Neural cell (in vitro differentiated cells): ENCODE measurements around the gene CMBL.

Source experiments
- CTCF ChIP-seq: fragments of 450-650 bp; IDR thresholded peaks from 2 replicates; pipeline ENCODE4 v1.5.1; 2014; ENCODE audit warnings: antibody characterized with exemption, mild to moderate bottlenecking, moderate library complexity; ENCODE audit not compliant: poor library complexity, severe bottlenecking
- EP300 ChIP-seq: fragments of 450-650 bp; conservative IDR thresholded peaks from 2 replicates; pipeline ENCODE4 v1.6.1; 2014; ENCODE audit warnings: antibody characterized with exemption, mild to moderate bottlenecking, moderate library complexity; ENCODE audit not compliant: poor library complexity, severe bottlenecking
- EZH2 ChIP-seq: fragments of 200-600, 300-800 bp; shearing (Covaris generic), sonication (generic); IDR thresholded peaks from 2 replicates; pipeline ENCODE4 v1.6.1; 2014; ENCODE audit warnings: antibody characterized with exemption, low read length, borderline replicate concordance, mild to moderate bottlenecking; ENCODE audit not compliant: insufficient read depth, poor library complexity, severe bottlenecking
- RAD21 ChIP-seq: fragments of 450-650 bp; conservative IDR thresholded peaks from 2 replicates; pipeline ENCODE4 v1.6.1; 2014; ENCODE audit warnings: antibody characterized with exemption, mild to moderate bottlenecking, moderate library complexity
- SMC3 ChIP-seq: fragments of 450-650 bp; conservative IDR thresholded peaks from 2 replicates; pipeline ENCODE4 v1.6.1; 2014; ENCODE audit warnings: antibody characterized with exemption, mild to moderate bottlenecking, moderate library complexity; ENCODE audit not compliant: poor library complexity
- TAF1 ChIP-seq: IDR thresholded peaks from 2 replicates; pipeline ENCODE4 v1.6.1; 2012; ENCODE audit warnings: low read depth
- TF ChIP-seq, protein P1 (sequence below): IDR thresholded peaks from 2 replicates; pipeline ENCODE4 v1.6.1; 2012; ENCODE audit warnings: borderline replicate concordance

DNA sequence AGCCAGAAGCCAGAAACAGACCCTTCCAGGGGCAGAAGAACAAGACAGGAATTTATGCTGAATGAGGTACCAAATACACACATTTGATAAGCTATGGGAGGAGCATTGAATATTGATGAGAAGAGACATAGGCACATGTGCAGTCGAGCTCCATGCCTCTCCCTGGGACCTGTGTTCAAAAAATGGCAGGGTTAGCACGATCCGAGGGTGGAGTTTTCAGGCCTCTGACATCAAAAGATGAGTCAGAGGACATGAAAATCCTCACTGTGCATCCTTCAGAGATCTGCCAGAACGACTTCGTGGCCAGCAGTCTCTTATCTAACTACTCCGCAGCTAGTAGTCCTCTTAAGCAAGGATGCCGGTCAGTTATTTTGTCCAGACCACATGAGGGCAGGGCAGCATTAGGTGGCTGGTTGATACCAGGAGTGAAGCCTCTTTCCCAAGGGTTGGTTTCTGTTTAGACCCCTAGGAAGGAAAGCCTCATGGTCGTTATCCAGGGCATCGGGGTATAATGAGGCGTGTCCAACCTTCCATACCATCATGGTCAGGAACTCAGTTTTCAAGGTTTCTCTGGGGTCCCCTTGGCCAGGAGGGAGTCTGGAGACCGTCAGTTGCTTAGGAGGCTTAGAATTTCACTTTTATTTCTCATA lies 11.6 kb upstream of the CMBL start:
- TF ChIP-seq CTCF (no peak), SMC3 (no peak), EZH2 (no peak), TAF1 (no peak), EP300 (no peak), RAD21 (no peak)
- TF ChIP-seq, protein P1, sequence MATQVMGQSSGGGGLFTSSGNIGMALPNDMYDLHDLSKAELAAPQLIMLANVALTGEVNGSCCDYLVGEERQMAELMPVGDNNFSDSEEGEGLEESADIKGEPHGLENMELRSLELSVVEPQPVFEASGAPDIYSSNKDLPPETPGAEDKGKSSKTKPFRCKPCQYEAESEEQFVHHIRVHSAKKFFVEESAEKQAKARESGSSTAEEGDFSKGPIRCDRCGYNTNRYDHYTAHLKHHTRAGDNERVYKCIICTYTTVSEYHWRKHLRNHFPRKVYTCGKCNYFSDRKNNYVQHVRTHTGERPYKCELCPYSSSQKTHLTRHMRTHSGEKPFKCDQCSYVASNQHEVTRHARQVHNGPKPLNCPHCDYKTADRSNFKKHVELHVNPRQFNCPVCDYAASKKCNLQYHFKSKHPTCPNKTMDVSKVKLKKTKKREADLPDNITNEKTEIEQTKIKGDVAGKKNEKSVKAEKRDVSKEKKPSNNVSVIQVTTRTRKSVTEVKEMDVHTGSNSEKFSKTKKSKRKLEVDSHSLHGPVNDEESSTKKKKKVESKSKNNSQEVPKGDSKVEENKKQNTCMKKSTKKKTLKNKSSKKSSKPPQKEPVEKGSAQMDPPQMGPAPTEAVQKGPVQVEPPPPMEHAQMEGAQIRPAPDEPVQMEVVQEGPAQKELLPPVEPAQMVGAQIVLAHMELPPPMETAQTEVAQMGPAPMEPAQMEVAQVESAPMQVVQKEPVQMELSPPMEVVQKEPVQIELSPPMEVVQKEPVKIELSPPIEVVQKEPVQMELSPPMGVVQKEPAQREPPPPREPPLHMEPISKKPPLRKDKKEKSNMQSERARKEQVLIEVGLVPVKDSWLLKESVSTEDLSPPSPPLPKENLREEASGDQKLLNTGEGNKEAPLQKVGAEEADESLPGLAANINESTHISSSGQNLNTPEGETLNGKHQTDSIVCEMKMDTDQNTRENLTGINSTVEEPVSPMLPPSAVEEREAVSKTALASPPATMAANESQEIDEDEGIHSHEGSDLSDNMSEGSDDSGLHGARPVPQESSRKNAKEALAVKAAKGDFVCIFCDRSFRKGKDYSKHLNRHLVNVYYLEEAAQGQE, result no peak
